Astrocyte (in vitro differentiated cells and primary cell): ENCODE results near the gene CCDC92B. TPM values are rescaled to one million over a fixed set of nuclear protein-coding genes. Genes with fewer than 3 reads are reported as not detected.

Experiments
- DNase-seq: peaks from one replicate; pipeline ENCODE4 v3.0.0-alpha.2; 2010; ENCODE audit warnings: low read depth
- FAIRE-seq: peaks from 2 replicates; lab custom pipeline; 2011; peaks lifted over from hg19 to GRCh38; lab: Jason Lieb, UNC
- H2AFZ ChIP-seq: 2 replicates; pipeline ENCODE4 v1.6.0; 2012; ENCODE audit warnings: low read depth, low read length, inconsistent platforms
- H3K27ac ChIP-seq: 2 replicates; pipeline ENCODE4 v1.5.1; 2011; ENCODE audit warnings: low read depth, low read length, inconsistent platforms
- H3K27me3 ChIP-seq: 2 replicates; pipeline ENCODE4 v1.6.0; 2011; ENCODE audit warnings: low read length, inconsistent platforms; ENCODE audit not compliant: insufficient read depth
- H3K36me3 ChIP-seq: 2 replicates; pipeline ENCODE4 v1.5.1; 2011; ENCODE audit warnings: low read length, inconsistent platforms; ENCODE audit not compliant: insufficient read depth
- H3K4me1 ChIP-seq: 2 replicates; pipeline ENCODE4 v1.5.1; 2011; ENCODE audit warnings: low read length, inconsistent platforms; ENCODE audit not compliant: insufficient read depth
- H3K4me2 ChIP-seq: 2 replicates; pipeline ENCODE4 v1.6.0; 2012; ENCODE audit warnings: low read length, inconsistent platforms
- H3K4me3 ChIP-seq: 2 replicates; pipeline ENCODE4 v1.5.1; 2011; ENCODE audit warnings: low read depth, mild to moderate bottlenecking, low read length, inconsistent platforms; ENCODE audit not compliant: insufficient read depth
- H3K79me2 ChIP-seq: 2 replicates; pipeline ENCODE4 v1.6.0; 2012; ENCODE audit warnings: mild to moderate bottlenecking, low read length, inconsistent platforms; ENCODE audit not compliant: insufficient read depth
- H3K9ac ChIP-seq: 2 replicates; pipeline ENCODE4 v1.6.0; 2012; ENCODE audit warnings: mild to moderate bottlenecking, low read length, inconsistent platforms
- H3K9me3 ChIP-seq: 2 replicates; pipeline ENCODE4 v1.5.1; 2012; ENCODE audit warnings: low read depth, mild to moderate bottlenecking, low read length, inconsistent platforms; ENCODE audit not compliant: insufficient read depth
- H4K20me1 ChIP-seq: 2 replicates; pipeline ENCODE4 v1.6.0; 2012; ENCODE audit warnings: low read length, inconsistent platforms; ENCODE audit not compliant: insufficient read depth
- H3K27ac Mint-ChIP-seq: one replicate; pipeline ENCODE4 v1.8.0; 2021; ENCODE audit warnings: mild to moderate bottlenecking, mixed read lengths; ENCODE audit not compliant: unreplicated experiment
- H3K27me3 Mint-ChIP-seq: one replicate; pipeline ENCODE4 v1.8.0; 2021; ENCODE audit warnings: low read depth, mixed read lengths; ENCODE audit not compliant: unreplicated experiment
- H3K36me3 Mint-ChIP-seq: one replicate; pipeline ENCODE4 v1.8.0; 2021; ENCODE audit warnings: low read depth, mixed read lengths; ENCODE audit not compliant: unreplicated experiment
- H3K4me1 Mint-ChIP-seq: one replicate; pipeline ENCODE4 v1.8.0; 2021; ENCODE audit warnings: low read depth, mixed read lengths; ENCODE audit not compliant: unreplicated experiment
- H3K4me3 Mint-ChIP-seq: one replicate; pipeline ENCODE4 v1.8.0; 2021; ENCODE audit warnings: mild to moderate bottlenecking, moderate library complexity, mixed read lengths; ENCODE audit not compliant: unreplicated experiment
- H3K9me3 Mint-ChIP-seq: one replicate; pipeline ENCODE4 v1.8.0; 2021; ENCODE audit warnings: mild to moderate bottlenecking, mixed read lengths; ENCODE audit not compliant: unreplicated experiment
- EZH2 ChIP-seq: IDR thresholded peaks from 2 replicates; pipeline ENCODE4 v1.6.1; 2012; ENCODE audit warnings: mild to moderate bottlenecking, low read length, inconsistent platforms; ENCODE audit not compliant: insufficient read depth
- total RNA-seq: library from RNA; stranded (reverse); gene quantifications from 2 replicates; pipeline ENCODE4 v1.2.1, GENCODE V29; 2021
- TF ChIP-seq, protein P1 (sequence below): IDR thresholded peaks from 2 replicates; pipeline ENCODE4 v1.5.1; 2011; ENCODE audit warnings: low read depth, mild to moderate bottlenecking, inconsistent platforms, low read length, moderate library complexity; ENCODE audit not compliant: insufficient read depth

Gene CCDC92B
- total RNA-seq, 1 donor from 2014 or later = 0.36 TPM

DNA sequence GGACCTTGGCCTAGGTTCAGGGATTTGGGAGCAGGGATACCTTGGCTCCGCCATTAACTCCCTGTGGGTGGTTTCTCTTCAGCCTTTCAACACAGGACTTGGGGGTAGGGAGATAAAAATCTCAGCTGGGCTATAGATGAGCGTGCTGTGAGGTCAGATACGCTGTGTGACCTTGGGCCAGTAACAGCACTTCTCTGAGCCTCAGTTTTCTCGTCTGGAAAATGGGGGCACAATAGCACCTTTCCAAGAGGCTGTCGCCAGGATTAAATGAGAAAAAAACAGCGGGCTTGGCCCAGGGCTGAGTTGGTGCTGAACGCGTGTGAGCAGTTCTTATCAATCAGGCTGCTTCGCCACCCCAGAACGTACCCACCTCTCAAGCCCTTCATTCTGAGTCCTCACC lies 17.6 kb downstream of the CCDC92B start:
- FAIRE-seq (no peak), DNase-seq (no peak)
- Histone ChIP-seq H3K4me2 (no peak overlapping the region), H3K4me1 (no peaks in the 10 kb centered on the region), H3K79me2 (no peaks in the 10 kb centered on the region), H3K4me3 (no peak overlapping the region), H3K9ac (no peak overlapping the region), H4K20me1 (no peaks in the 10 kb centered on the region), H3K27me3 (peaks cover 12% of the 10 kb centered on the region), H3K9me3 (no peaks in the 10 kb centered on the region), H3K27ac (no peak overlapping the region), H2AFZ (no peak overlapping the region), H3K36me3 (no peaks in the 10 kb centered on the region)
- no peaks in the 10 kb centered on the region for H3K4me1 Mint-ChIP-seq
- peaks cover 23% of the 10 kb centered on the region for H3K27me3 Mint-ChIP-seq
- TF ChIP-seq, protein P1, sequence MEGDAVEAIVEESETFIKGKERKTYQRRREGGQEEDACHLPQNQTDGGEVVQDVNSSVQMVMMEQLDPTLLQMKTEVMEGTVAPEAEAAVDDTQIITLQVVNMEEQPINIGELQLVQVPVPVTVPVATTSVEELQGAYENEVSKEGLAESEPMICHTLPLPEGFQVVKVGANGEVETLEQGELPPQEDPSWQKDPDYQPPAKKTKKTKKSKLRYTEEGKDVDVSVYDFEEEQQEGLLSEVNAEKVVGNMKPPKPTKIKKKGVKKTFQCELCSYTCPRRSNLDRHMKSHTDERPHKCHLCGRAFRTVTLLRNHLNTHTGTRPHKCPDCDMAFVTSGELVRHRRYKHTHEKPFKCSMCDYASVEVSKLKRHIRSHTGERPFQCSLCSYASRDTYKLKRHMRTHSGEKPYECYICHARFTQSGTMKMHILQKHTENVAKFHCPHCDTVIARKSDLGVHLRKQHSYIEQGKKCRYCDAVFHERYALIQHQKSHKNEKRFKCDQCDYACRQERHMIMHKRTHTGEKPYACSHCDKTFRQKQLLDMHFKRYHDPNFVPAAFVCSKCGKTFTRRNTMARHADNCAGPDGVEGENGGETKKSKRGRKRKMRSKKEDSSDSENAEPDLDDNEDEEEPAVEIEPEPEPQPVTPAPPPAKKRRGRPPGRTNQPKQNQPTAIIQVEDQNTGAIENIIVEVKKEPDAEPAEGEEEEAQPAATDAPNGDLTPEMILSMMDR = no peak
- TF ChIP-seq EZH2 = no peak
- H3K9me3 Mint-ChIP-seq = no peaks in the 10 kb centered on the region
- no peak overlapping the region for H3K27ac Mint-ChIP-seq
- H3K36me3 Mint-ChIP-seq = no peaks in the 10 kb centered on the region
- peak overlapping the region; percentile 20 for H3K4me3 Mint-ChIP-seq

DNA sequence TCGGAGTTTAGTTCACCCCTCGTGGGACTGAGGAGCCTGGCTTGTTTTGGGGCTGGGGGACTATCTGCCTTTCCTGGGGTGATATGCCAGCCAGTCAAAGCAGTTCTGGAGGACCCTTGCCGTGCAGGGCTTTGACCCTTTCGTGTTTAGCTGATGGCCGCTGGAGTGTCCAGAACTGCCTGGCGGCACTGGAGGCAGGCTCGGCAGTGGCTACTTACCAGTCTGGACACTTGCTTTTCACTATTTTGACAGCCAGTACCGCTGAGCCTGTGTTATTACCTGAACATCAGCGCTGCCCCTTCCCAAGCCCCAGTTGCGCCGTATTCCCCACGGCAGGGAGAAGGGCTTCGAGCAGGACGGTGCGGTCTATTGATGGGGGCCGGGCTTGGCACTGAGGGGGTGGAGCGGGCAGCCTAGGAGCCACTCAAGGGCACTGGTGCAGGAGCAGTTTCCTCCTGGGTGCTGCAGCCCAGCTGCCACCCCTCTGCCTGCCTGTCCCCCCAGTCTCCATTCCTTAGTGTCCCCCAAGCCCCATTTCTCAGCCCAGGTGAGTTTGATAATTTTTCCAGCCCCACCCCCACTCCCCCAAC lies 18.6 kb downstream of the CCDC92B start:
- H3K9me3 ChIP-seq = no peaks in the 10 kb centered on the region
- H3K9ac ChIP-seq = no peak overlapping the region
- H3K36me3 Mint-ChIP-seq = no peaks in the 10 kb centered on the region
- H3K27me3 ChIP-seq = peaks cover 12% of the 10 kb centered on the region
- DNase-seq = no peak
- no peak for TF ChIP-seq EZH2
- TF ChIP-seq, protein P1 = no peak
- H3K4me1 Mint-ChIP-seq = no peaks in the 10 kb centered on the region
- H3K4me1 ChIP-seq = no peaks in the 10 kb centered on the region
- H3K27ac ChIP-seq = no peak overlapping the region
- H3K4me3 ChIP-seq = no peak overlapping the region
- no peak for FAIRE-seq
- H3K4me2 ChIP-seq = no peak overlapping the region
- H3K4me3 Mint-ChIP-seq = no peak overlapping the region
- no peaks in the 10 kb centered on the region for H3K79me2 ChIP-seq
- no peak overlapping the region for H2AFZ ChIP-seq
- H3K9me3 Mint-ChIP-seq = no peaks in the 10 kb centered on the region
- peaks cover 24% of the 10 kb centered on the region for H3K27me3 Mint-ChIP-seq
- H3K36me3 ChIP-seq = no peaks in the 10 kb centered on the region
- H4K20me1 ChIP-seq = no peaks in the 10 kb centered on the region
- H3K27ac Mint-ChIP-seq = no peak overlapping the region

DNA sequence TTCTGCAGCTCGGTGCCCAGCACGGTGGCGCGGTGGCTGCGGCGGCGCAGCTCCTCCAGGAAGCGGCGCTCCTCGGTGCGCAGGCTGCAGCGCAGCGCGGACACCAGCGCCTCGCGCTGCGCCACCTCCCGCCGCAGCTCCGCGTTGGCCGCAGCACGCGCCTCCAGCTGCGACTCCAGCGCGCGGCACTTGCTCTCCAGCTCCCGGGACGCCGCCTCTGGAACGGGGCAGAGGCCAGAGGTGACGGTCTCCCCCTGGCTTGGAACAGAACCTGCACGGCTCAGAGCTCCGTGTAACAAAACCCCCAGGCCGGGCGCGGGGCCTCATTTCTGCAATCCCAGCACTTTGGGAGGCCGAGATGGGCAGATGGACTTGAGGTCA lies 24.7 kb downstream of the CCDC92B start:
- no peak for FAIRE-seq
- Histone ChIP-seq H4K20me1 (no peaks in the 10 kb centered on the region), H3K4me3 (no peak overlapping the region), H3K79me2 (no peaks in the 10 kb centered on the region), H3K9ac (no peak overlapping the region), H3K36me3 (no peaks in the 10 kb centered on the region), H3K4me2 (peak overlapping the region; percentile 41), H3K4me1 (no peaks in the 10 kb centered on the region), H3K9me3 (no peaks in the 10 kb centered on the region), H3K27me3 (peaks cover 21% of the 10 kb centered on the region), H2AFZ (peak overlapping the region; percentile 52), H3K27ac (no peak overlapping the region)
- H3K9me3 Mint-ChIP-seq = no peaks in the 10 kb centered on the region
- H3K27me3 Mint-ChIP-seq = peaks cover 43% of the 10 kb centered on the region
- no peaks in the 10 kb centered on the region for H3K4me1 Mint-ChIP-seq
- H3K36me3 Mint-ChIP-seq = no peaks in the 10 kb centered on the region
- peak; percentile 13 for DNase-seq
- no peak overlapping the region for H3K4me3 Mint-ChIP-seq
- no peak overlapping the region for H3K27ac Mint-ChIP-seq
- peak; percentile 47 for TF ChIP-seq EZH2
- TF ChIP-seq, protein P1 = no peak
